Uterus (tissue), 4 donors: Measurements from ENCODE around the gene DHX8. TPM values are rescaled to one million over a fixed set of nuclear protein-coding genes. Genes with fewer than 3 reads are reported as not detected.

Experiments used
- DNase-seq, 2 donors: peaks; one replicate each; pipeline ENCODE4 v3.0.0-alpha.2; 2019 to 2020
- H3K27ac ChIP-seq, 2 donors: fragments of 200-600 bp; sonication (generic); 1 replicate in 1 of 2; 2 replicates in 1 of 2; pipeline ENCODE4 v1.5.1; 2016 to 2018
- H3K27me3 ChIP-seq, 2 donors: fragments of 200-600 bp; sonication (generic); one replicate each; pipeline ENCODE4 v1.5.1; 2018 to 2019; ENCODE audit warnings: control low read depth in 1 of 2
- H3K36me3 ChIP-seq, 2 donors: fragments of 200-600 bp; sonication (generic); one replicate each; pipeline ENCODE4 v1.5.1; 2019; ENCODE audit warnings: control low read depth in 1 of 2
- H3K4me1 ChIP-seq, 2 donors: fragments of 200-600 bp; sonication (generic); one replicate each; pipeline ENCODE4 v1.5.1; 2018 to 2019; ENCODE audit warnings: control low read depth in 1 of 2
- H3K4me3 ChIP-seq, 2 donors: fragments of 200-600 bp; sonication (generic); 1 replicate in 1 of 2; 2 replicates in 1 of 2; pipeline ENCODE4 v1.5.1; 2018 to 2019; ENCODE audit warnings: mild to moderate bottlenecking in 1 of 2
- H3K9me3 ChIP-seq, 2 donors: fragments of 200-600 bp; sonication (generic); one replicate each; pipeline ENCODE4 v1.5.1; 2019; ENCODE audit warnings: control low read depth in 1 of 2
- POLR2A ChIP-seq, 2 donors: fragments of 450-650 bp; IDR thresholded peaks; one replicate each; pipeline ENCODE4 v1.6.1; 2016; ENCODE audit warnings: antibody characterized with exemption in 2 of 2, mild to moderate bottlenecking in 1 of 2, moderate library complexity in 1 of 2
- intact Hi-C: fragments of 100-400 bp; cut with DNase I; formaldehyde crosslinking; loops from one replicate; pipeline ENCODE4 v1.15.1; 2023; ENCODE audit warnings: low total_unique reads
- total RNA-seq, 4 donors: library from RNA; depleted of rRNA in 3 of 4; stranded (reverse); fragments of >200 nt in 3 of 4; gene quantifications; one replicate each; pipeline versions ENCODE4 v1.1.0 to v1.2.4, GENCODE V29; 2014 to 2023
- TF ChIP-seq, protein P1 (sequence below), 4 experiments: fragments of 200-600 bp in 2 of 4; fragments of 450-650 bp in 2 of 4; sonication (generic) in 2 of 4; IDR thresholded peaks; one replicate each; pipeline ENCODE4 v1.5.1; 2016 to 2019; ENCODE audit warnings: antibody characterized with exemption in 4 of 4, mild to moderate bottlenecking in 2 of 4, moderate library complexity in 1 of 4
- donor health status: DM: yes; HTN: yes; CAD: no.

DHX8 gene
- total RNA-seq, 4 donors from 2014 or later = 8.5 to 54.6 (median 32.0) TPM

- Histone ChIP-seq H3K4me1 (no peaks in the 10 kb centered on the region), H3K4me3 (no peak overlapping the region), H3K27me3 (no peaks in the 10 kb centered on the region), H3K27ac (no peak overlapping the region), H3K36me3 (no peaks in the 10 kb centered on the region), H3K9me3 (no peaks in the 10 kb centered on the region)
- intact Hi-C loops = no loop called here
- no peak for TF ChIP-seq POLR2A (IDR thresholded peaks at IDR 0.05)
- TF ChIP-seq, protein P1, sequence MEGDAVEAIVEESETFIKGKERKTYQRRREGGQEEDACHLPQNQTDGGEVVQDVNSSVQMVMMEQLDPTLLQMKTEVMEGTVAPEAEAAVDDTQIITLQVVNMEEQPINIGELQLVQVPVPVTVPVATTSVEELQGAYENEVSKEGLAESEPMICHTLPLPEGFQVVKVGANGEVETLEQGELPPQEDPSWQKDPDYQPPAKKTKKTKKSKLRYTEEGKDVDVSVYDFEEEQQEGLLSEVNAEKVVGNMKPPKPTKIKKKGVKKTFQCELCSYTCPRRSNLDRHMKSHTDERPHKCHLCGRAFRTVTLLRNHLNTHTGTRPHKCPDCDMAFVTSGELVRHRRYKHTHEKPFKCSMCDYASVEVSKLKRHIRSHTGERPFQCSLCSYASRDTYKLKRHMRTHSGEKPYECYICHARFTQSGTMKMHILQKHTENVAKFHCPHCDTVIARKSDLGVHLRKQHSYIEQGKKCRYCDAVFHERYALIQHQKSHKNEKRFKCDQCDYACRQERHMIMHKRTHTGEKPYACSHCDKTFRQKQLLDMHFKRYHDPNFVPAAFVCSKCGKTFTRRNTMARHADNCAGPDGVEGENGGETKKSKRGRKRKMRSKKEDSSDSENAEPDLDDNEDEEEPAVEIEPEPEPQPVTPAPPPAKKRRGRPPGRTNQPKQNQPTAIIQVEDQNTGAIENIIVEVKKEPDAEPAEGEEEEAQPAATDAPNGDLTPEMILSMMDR (IDR thresholded peaks at IDR 0.05) = no peak
- no peak for DNase-seq
These were observed 69.8 kb downstream of the DHX8 start for GRCh38 chr17:43553573-43553972.

GRCh38 chr17:43554857-43555256, 71.1 kb downstream of the DHX8 start:
- Histone ChIP-seq H3K27me3 (no peaks in the 10 kb centered on the region), H3K4me1 (no peaks in the 10 kb centered on the region), H3K36me3 (no peaks in the 10 kb centered on the region), H3K4me3 (no peak overlapping the region), H3K27ac (no peak overlapping the region), H3K9me3 (no peaks in the 10 kb centered on the region)
- TF ChIP-seq, protein P1 (IDR thresholded peaks at IDR 0.05) = no peak
- no peak for TF ChIP-seq POLR2A (IDR thresholded peaks at IDR 0.05)
- DNase-seq = no peak
- intact Hi-C loops = no loop called here

- Histone ChIP-seq H3K4me3 (no peak overlapping the region), H3K27me3 (no peaks in the 10 kb centered on the region), H3K36me3 (no peaks in the 10 kb centered on the region), H3K4me1 (no peaks in the 10 kb centered on the region), H3K27ac (no peak overlapping the region), H3K9me3 (no peaks in the 10 kb centered on the region)
- intact Hi-C loops = no loop called here
- TF ChIP-seq, protein P1 (IDR thresholded peaks at IDR 0.05) = no peak
- no peak for TF ChIP-seq POLR2A (IDR thresholded peaks at IDR 0.05)
- peak in 1 of 2 donors; percentile 28 for DNase-seq
These were observed 72.5 kb downstream of the DHX8 start for GRCh38 chr17:43556292-43556691.

DNA sequence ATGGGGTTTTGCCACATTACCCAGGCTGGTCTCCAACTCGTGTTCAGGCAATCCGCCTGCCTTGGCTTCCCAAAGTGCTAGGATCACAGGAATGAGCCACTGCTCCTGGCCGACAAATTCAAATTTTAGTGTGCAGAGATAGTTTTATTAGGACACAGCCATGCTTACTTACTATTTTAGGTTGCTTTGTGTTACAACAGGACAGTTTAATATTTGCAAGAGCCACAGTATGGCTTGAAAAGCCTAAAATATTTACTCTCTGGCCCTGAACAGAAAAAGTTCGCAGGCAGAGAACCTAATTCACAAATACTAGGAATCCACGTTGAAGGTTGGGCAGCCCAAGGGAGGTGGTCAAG, 75.0 kb downstream of the DHX8 start:
- H3K27ac ChIP-seq = no peak overlapping the region
- TF ChIP-seq, protein P1 (IDR thresholded peaks at IDR 0.05) = no peak
- TF ChIP-seq POLR2A (IDR thresholded peaks at IDR 0.05) = no peak
- H3K27me3 ChIP-seq = no peaks in the 10 kb centered on the region
- no peak for DNase-seq
- intact Hi-C loops = no loop called here
- no peak overlapping the region for H3K4me3 ChIP-seq
- no peaks in the 10 kb centered on the region for H3K9me3 ChIP-seq
- H3K36me3 ChIP-seq = no peaks in the 10 kb centered on the region
- no peaks in the 10 kb centered on the region for H3K4me1 ChIP-seq

- H3K4me1 ChIP-seq = no peaks in the 10 kb centered on the region
- no peaks in the 10 kb centered on the region for H3K9me3 ChIP-seq
- H3K27me3 ChIP-seq = no peaks in the 10 kb centered on the region
- H3K4me3 ChIP-seq = no peak overlapping the region
- no peaks in the 10 kb centered on the region for H3K36me3 ChIP-seq
- no peak overlapping the region for H3K27ac ChIP-seq
- no peak for DNase-seq
- TF ChIP-seq, protein P1 (IDR thresholded peaks at IDR 0.05) = no peak
- TF ChIP-seq POLR2A (IDR thresholded peaks at IDR 0.05) = no peak
- intact Hi-C loops = no loop called here
These were observed 75.5 kb downstream of the DHX8 start for GRCh38 chr17:43559161-43559816.
